ENCODE data around the gene SLC5A1.
"Not testable (repeated sequence)": the region's sequence is repeated elsewhere in the genome, so short reads cannot be mapped to it uniquely, and the experiment has no call there.

Gene SLC5A1

DNA sequence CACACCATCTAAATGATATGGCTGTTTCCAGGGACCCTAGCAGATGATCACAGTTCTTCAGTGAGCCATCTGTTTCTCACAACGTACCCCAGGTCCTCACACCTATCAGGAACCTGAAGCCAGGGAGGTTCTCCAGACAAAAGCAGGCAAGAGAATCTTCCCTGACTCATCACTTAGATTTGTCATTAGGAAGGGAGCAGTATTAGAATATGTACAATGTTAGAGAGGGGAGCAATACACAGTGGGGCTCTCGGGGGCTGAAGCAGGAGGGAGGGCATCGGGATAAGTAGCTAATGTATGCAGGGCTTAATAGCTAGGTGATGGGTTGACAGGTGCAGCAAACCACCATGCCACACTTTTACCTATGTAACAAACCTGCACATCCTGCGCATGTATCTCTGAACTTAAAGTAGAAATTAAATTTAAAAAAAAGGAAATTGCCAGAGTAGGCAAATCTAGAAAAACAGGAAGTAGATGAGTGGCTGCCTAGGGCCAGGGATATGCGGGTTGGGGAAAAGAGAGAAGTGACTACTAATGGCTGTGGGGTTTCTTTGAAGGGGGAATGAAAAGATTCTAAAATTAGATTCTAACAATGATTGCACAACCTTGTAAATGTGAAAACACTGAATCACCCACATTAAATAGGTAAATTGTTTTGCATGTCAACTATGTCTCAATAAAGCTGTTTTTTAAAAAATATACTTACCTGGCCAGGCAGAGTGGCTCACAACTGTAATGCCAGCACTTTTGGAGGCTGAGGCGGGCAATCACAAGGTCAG is 101.6 kb downstream of the SLC5A1 start:
- DNase-seq (ENCODE audit: low read depth in 2 of 2), result no peak

DNA sequence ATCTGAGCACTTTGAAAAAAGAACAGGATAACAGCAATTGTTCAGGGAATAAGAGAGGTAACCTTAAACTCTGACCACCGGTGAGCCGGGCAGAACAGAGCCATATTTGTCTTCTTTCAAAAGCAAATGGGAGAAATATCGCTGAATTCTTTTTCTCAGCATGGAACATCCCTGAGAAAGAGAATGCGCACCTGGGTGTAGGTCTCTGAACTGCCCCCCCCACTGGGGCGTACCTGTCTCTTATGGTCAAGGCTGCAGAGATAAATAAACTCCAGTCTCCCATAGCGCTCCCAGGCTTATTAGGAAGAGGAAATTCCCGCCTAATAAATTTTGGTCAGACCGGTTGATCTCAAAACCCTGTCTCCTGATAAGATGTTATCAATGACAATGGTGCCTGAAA is 104.1 kb downstream of the SLC5A1 start:
- DNase-seq (ENCODE audit: low read depth in 2 of 2), result not testable (repeated sequence)

DNA sequence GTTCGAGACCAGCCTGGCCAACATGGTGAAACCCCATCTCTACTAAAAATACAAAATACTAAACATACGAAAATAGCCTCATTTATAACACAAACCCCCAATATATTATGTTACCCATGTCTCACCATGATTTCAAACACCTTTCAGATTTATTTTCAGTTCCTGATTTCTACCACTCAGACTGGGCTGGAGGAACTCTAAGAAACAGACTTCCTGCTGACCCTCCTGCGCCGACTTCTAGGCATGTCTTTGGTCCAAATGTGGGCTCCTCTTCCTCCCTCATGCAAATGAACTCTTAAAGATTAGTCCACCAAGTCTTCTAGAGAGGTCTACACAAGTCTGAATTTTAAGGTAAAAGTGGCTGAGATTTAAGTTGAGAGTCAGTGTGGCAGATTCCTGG is 105.3 kb downstream of the SLC5A1 start:
- not testable (repeated sequence) for DNase-seq (ENCODE audit: low read depth in 2 of 2)

DNA sequence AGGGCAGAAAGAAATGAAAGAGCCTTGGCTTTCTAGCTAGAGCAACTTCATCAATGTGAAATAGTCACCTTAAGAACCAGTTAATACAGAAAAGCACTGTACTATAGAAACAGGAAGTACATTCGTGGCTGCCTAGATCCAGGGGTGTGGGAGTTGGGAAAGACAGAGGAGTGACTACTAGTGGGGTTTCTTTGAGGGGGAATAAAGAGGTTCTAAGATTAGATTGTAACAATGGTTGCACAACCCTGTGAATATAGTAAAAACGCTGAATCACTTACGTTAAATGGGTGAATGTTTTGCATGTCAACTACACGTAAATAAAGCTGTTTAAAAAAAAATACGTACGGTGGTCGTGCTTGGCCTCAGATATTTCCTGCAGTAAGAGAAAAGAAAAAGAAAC is 107.6 kb downstream of the SLC5A1 start:
- not testable (repeated sequence) for DNase-seq (ENCODE audit: low read depth in 2 of 2)

DNA sequence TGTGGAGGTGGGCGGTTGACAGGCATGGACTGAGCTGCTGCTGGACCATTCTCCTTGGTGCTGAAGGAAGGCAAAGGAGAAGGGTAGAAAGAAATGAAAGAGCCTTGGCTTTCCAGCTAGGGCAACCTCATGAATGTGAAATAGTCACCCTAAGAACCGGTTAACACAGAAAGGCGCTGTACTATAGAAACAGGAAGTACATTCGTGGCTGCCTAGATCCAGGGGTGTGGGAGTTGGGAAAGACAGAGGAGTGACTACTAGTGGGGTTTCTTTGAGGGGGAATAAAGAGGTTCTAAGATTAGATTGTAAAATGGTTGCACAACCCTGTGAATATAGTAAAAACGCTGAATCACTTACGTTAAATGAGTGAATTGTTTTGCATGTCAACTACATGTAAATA is 108.6 kb downstream of the SLC5A1 start:
- DNase-seq (ENCODE audit: low read depth in 2 of 2), result not testable (repeated sequence)

DNA sequence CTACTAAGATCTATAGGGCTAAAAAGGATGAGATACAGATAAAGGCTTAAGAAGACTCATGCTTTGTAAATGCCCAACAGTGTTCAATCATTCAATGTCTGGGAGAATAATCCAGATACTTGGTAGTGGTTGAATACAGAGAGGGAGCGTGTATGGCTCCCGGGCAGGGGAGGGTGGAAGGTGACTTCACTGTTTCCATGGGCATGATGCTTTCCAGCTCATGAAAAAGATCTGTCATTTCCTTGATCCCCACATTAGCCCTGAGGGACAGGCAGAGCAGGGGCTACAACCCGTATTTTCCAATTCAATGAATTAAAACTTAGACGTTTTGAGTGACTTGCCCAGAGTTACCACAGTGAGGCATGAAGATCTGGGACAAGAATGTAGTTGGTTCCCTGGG is 111.7 kb downstream of the SLC5A1 start:
- not testable (repeated sequence) for DNase-seq (ENCODE audit: low read depth in 2 of 2)

DNA sequence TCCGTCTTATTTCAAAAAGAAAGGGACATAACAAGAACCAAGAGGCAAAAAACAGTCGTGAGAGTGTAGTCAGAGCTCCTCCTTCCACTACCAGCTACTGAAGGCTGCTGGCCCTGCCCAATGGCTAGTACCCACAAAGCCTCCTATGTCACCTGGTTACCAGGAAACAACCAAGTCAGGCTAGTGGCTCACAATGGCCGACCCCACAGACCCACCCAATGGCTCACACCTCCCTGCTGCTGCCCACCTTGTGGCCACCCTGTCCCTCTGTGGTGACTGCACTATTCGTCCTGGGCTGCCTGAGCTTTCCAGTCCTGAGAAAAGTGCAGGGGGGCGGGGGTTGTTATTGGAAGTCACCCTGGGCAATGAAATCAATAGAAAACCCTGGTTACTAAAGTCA is 114.6 kb downstream of the SLC5A1 start:
- not testable (repeated sequence) for DNase-seq (ENCODE audit: low read depth in 2 of 2)

DNA sequence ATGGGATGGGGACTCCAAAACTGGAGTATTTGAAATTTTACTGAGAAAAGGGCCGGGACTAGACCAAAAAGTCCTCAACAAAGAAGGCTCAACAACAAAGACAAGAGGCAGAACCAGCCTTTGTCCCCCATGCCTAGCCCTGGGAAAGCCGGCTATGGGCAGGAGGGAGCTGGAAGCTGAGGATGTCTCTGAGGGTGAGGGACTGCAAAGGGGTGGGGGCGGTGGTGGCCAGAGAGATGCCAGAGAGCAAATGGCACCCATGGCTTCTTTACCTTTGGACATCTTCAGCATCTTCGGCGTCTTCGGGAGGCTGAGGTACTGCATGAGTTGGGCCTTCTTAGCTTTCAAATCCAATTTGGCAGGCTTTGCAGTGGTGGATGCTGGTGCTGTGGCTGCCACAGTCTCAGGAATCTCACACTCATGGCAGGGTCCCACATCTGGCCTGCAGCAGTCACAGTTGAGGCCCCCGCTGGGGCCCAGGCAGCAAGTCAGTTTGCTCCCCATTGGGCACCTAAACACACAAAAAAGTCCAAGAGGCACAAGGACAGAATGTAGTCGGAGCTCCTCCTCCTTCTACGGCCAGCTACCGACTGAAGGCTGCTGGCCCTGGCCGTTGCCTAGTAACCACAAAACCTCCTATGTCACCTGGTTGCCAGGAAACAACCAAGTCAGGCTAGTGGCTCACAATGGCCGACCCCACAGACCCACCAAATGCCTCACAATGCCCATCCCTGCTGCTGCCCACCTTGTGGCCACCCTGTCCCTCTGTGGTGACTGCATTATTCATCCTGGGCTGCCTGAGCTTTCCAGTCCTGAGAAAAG is 115.9 kb downstream of the SLC5A1 start, which contains the start of gene C22orf42:
Gene C22orf42, minus strand, starts transcription at position 592 of the 822 bp plus-strand sequence. Its CDS starts 88 bp downstream, at position 504.
- DNase-seq (ENCODE audit: low read depth in 2 of 2), result no peak

DNA sequence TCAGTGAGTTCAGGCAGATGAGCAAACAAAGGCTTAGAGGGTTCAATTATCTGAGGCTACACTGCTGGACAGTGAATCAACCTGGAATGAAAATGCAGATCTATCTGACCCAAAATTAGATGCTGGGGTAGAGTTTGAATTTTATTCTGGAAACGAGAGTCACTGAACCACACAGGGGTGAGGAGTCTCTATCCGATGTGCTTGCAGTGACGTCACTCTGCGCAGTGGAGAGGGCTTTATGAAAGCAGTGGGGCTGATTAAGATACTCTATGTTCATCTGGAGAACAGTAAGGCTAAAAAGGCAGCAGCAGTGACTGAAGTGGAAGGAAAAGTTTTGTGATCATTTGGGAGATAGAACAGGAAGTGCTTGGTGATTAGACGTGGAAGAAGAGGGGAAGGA is 117.3 kb downstream of the SLC5A1 start:
- not testable (repeated sequence) for DNase-seq (ENCODE audit: low read depth in 2 of 2)
